H1 (cell line): ENCODE data around the gene NOG. TPM values are rescaled to one million over a fixed set of nuclear protein-coding genes. Genes with fewer than 3 reads are reported as not detected.

Experiments
- BCL11A ChIP-seq, 2 experiments: IDR thresholded peaks; one replicate each; pipeline ENCODE4 v1.6.1; 2011; ENCODE audit warnings: low read depth in 2 of 2, low read length in 2 of 2, mild to moderate bottlenecking in 2 of 2
- RNF2 ChIP-seq: fragments of 200-900, 300-1000 bp; sonication (generic); IDR thresholded peaks from 2 replicates; pipeline ENCODE4 v1.7.1; 2016; ENCODE audit warnings: borderline replicate concordance, low read depth, mild to moderate bottlenecking, antibody characterized with exemption, low read length; ENCODE audit not compliant: poor library complexity, severe bottlenecking; ENCODE audit errors: missing control alignments
- RXRA ChIP-seq: IDR thresholded peaks from 2 replicates; pipeline ENCODE4 v1.6.1; 2011; ENCODE audit warnings: low read depth, mild to moderate bottlenecking, low read length, moderate library complexity; ENCODE audit not compliant: insufficient read depth
- SRF ChIP-seq: IDR thresholded peaks from 2 replicates; pipeline ENCODE4 v1.6.1; 2011; ENCODE audit warnings: mild to moderate bottlenecking, low read depth, low read length, moderate library complexity
- polyA plus RNA-seq, 7 experiments: library from polyadenylated mRNA; depleted of rRNA in 3 of 7; stranded (reverse) in 5 of 7; unstranded in 2 of 7; fragments of >200 nt in 5 of 7; fragments of 200-250 nt in 2 of 7; gene quantifications; 1 replicate in 5 of 7; 2 replicates in 1 of 7; 4 replicates in 1 of 7; pipeline versions ENCODE4 v1.2.1 to v1.2.3, GENCODE V29; 2011 to 2013; ENCODE audit warnings: missing spikeins in 2 of 7, mixed read lengths in 2 of 7
- total RNA-seq: library from RNA; stranded (reverse); fragmentation: NEBNext Ultra II Directional; extraction: Animal tissue kit (Norgen Biotek cat#: 25700); gene quantifications from 2 replicates; pipeline ENCODE4 v1.2.1, GENCODE V29; 2021

Gene NOG
- total and polyA plus RNA-seq, 2 of the 8 experiments (the other 6 are each of a cell fraction or from before 2014, with no cell fraction given), result 0.35 TPM

DNA sequence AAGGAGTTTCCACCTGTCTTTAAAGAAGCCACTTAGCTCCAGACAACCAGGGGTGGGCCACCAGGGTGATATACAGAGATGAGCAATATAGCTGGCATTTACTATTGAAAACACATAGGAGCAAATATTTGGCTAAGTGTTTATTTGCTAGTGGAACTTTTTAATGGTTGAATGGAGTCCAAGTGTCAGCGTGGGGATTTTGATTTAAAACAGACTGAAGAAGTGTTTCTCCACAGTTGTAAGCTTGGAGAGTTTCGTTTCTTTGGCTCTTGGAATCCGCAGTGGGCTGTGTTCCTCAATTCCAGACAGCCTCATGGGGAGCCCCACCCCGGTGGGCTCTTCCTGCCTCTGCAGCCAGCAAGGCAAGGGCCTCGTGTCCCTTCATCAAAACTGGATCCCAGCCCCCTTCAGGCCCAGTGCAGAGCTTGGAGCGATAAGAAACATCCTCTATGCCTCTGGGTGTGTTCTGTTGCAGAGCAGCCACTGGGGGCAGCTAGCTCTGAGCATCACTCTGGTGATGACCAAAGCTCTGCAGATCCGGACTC is 36.1 kb downstream of the NOG start (continued):
- TF ChIP-seq SRF, result no peak
- TF ChIP-seq BCL11A (IDR thresholded peaks at IDR 0.05; ENCODE audit: low read depth in 2 of 2, low read length in 2 of 2), result no peak
- no peak for TF ChIP-seq RNF2
- no peak for TF ChIP-seq RXRA
